HEK293 (cell line): ENCODE measurements around the gene RAD23B.

Experiments
- CTCF ChIA-PET: fragments of 350-600 bp; formaldehyde crosslinking; extraction: SDS; loops from one replicate; lab custom pipeline; 2021; ENCODE audit warnings: antibody characterized with exemption; lab: Yijun Ruan, JAX
- POLR2A ChIA-PET: fragments of 300-600 bp; formaldehyde crosslinking; extraction: SDS; loops from one replicate; lab custom pipeline; 2020; ENCODE audit warnings: antibody characterized with exemption, inconsistent platforms; lab: Yijun Ruan, JAX
- H3K27ac ChIP-seq: fragments of 200-500 bp; sonication (Bioruptor generic); 2 replicates; pipeline ENCODE4 v1.5.1; 2014; ENCODE audit warnings: low read depth, low read length, control low read depth, inconsistent platforms; ENCODE audit errors: extremely low read depth
- H3K36me3 ChIP-seq, 2 experiments: fragments of 200-500 bp in 1 of 2; sonication (Bioruptor generic) in 1 of 2; 1 replicate in 1 of 2; 2 replicates in 1 of 2; pipeline ENCODE4 v1.5.1; 2014 to 2017; ENCODE audit warnings: inconsistent platforms in 2 of 2, low read length in 2 of 2; ENCODE audit not compliant: control insufficient read depth in 2 of 2, insufficient read depth in 1 of 2
- H3K4me1 ChIP-seq: fragments of 200-500 bp; sonication (Bioruptor generic); 2 replicates; pipeline ENCODE4 v1.5.1; 2014; ENCODE audit warnings: mild to moderate bottlenecking, low read length, inconsistent platforms; ENCODE audit not compliant: control insufficient read depth, insufficient read depth
- H3K4me3 ChIP-seq: 2 replicates; pipeline ENCODE4 v1.5.1; 2011; ENCODE audit warnings: low read depth, mild to moderate bottlenecking, control low read depth, low read length, moderate library complexity
- H3K9me3 ChIP-seq: fragments of 200-500 bp; sonication (Bioruptor generic); 2 replicates; pipeline ENCODE4 v1.5.1; 2014; ENCODE audit warnings: low read depth, low read length, inconsistent platforms; ENCODE audit not compliant: control insufficient read depth, insufficient read depth
- GFI1B ChIP-seq: fragments of 450-650 bp; formaldehyde crosslinking; IDR thresholded peaks from 2 replicates; pipeline ENCODE4 v1.5.1; 2016; ENCODE audit warnings: missing biosample characterization, missing genetic modification characterization
- HOXC10 ChIP-seq: sonication (generic); formaldehyde crosslinking; IDR thresholded peaks from 2 replicates; pipeline ENCODE4 v1.8.1; 2023; ENCODE audit warnings: mild to moderate bottlenecking, missing genetic modification reagents
- IKZF3 ChIP-seq: fragments of 450-650 bp; IDR thresholded peaks from 2 replicates; pipeline ENCODE4 v1.5.0; 2018; ENCODE audit warnings: missing biosample characterization, mild to moderate bottlenecking, missing genetic modification characterization, moderate library complexity
- KLF16 ChIP-seq: fragments of 450-650 bp; formaldehyde crosslinking; IDR thresholded peaks from 2 replicates; pipeline ENCODE4 v1.5.1; 2017; ENCODE audit warnings: missing biosample characterization, missing genetic modification characterization
- REPIN1 ChIP-seq: fragments of 450-650 bp; formaldehyde crosslinking; IDR thresholded peaks from 2 replicates; pipeline ENCODE4 v1.5.1; 2017; ENCODE audit warnings: missing biosample characterization, missing genetic modification characterization, low read depth
- SETDB1 ChIP-seq: IDR thresholded peaks from one replicate; pipeline ENCODE4 v1.6.1; 2017; ENCODE audit warnings: mild to moderate bottlenecking, low read length, moderate library complexity, mixed read lengths; ENCODE audit not compliant: insufficient read length
- ZBTB7A ChIP-seq: fragments of 450-650 bp; formaldehyde crosslinking; IDR thresholded peaks from 2 replicates; pipeline ENCODE4 v1.5.1; 2016; ENCODE audit warnings: low read depth, missing biosample characterization, missing genetic modification characterization
- ZBTB8A ChIP-seq: fragments of 450-650 bp; formaldehyde crosslinking; IDR thresholded peaks from 2 replicates; pipeline ENCODE4 v1.5.1; 2016; ENCODE audit warnings: missing biosample characterization, missing genetic modification characterization
- ZFHX2 ChIP-seq: fragments of 450-650 bp; formaldehyde crosslinking; conservative IDR thresholded peaks from 2 replicates; pipeline ENCODE4 v1.5.1; 2016; ENCODE audit warnings: missing biosample characterization, missing genetic modification characterization
- ZFP41 ChIP-seq: fragments of 450-650 bp; formaldehyde crosslinking; IDR thresholded peaks from 2 replicates; pipeline ENCODE4 v1.5.1; 2016; ENCODE audit warnings: missing biosample characterization, missing genetic modification characterization, borderline replicate concordance
- ZNF138 ChIP-seq: fragments of 450-650 bp; formaldehyde crosslinking; IDR thresholded peaks from 2 replicates; pipeline ENCODE4 v1.5.1; 2016; ENCODE audit warnings: missing biosample characterization, missing genetic modification characterization, borderline replicate concordance
- ZNF184 ChIP-seq: fragments of 450-650 bp; IDR thresholded peaks from 2 replicates; pipeline ENCODE4 v1.5.1; 2018; ENCODE audit warnings: missing biosample characterization, mild to moderate bottlenecking, missing genetic modification characterization
- ZNF202 ChIP-seq: fragments of 450-650 bp; formaldehyde crosslinking; IDR thresholded peaks from 2 replicates; pipeline ENCODE4 v1.5.1; 2016; ENCODE audit warnings: missing biosample characterization, missing genetic modification characterization, borderline replicate concordance
- ZNF266 ChIP-seq: fragments of 450-650 bp; formaldehyde crosslinking; IDR thresholded peaks from 2 replicates; pipeline ENCODE4 v1.5.1; 2016; ENCODE audit warnings: missing biosample characterization, missing genetic modification characterization, low read depth
- ZNF404 ChIP-seq: fragments of 450-650 bp; formaldehyde crosslinking; IDR thresholded peaks from 2 replicates; pipeline ENCODE4 v1.5.1; 2017; ENCODE audit warnings: missing biosample characterization, missing genetic modification characterization
- ZNF416 ChIP-seq: fragments of 450-650 bp; formaldehyde crosslinking; IDR thresholded peaks from 2 replicates; pipeline ENCODE4 v1.5.1; 2016; ENCODE audit warnings: missing biosample characterization, missing genetic modification characterization
- ZNF473 ChIP-seq: fragments of 450-650 bp; formaldehyde crosslinking; IDR thresholded peaks from 2 replicates; pipeline ENCODE4 v1.5.1; 2017; ENCODE audit warnings: missing biosample characterization, missing genetic modification characterization
- ZNF529 ChIP-seq: fragments of 450-650 bp; formaldehyde crosslinking; IDR thresholded peaks from 2 replicates; pipeline ENCODE4 v1.5.1; 2017; ENCODE audit warnings: missing genetic modification characterization, missing biosample characterization; ENCODE audit not compliant: insufficient replicate concordance
- ZNF530 ChIP-seq: fragments of 450-650 bp; formaldehyde crosslinking; IDR thresholded peaks from 2 replicates; pipeline ENCODE4 v1.5.1; 2016; ENCODE audit warnings: low read depth, missing biosample characterization, missing genetic modification characterization
- ZNF571 ChIP-seq: fragments of 450-650 bp; formaldehyde crosslinking; IDR thresholded peaks from 2 replicates; pipeline ENCODE4 v1.5.0; 2017; ENCODE audit warnings: missing biosample characterization, missing genetic modification characterization
- ZNF624 ChIP-seq: fragments of 450-650 bp; formaldehyde crosslinking; IDR thresholded peaks from 2 replicates; pipeline ENCODE4 v1.5.1; 2017; ENCODE audit warnings: missing biosample characterization, missing genetic modification characterization
- ZNF660 ChIP-seq: fragments of 450-650 bp; IDR thresholded peaks from 2 replicates; pipeline ENCODE4 v1.5.1; 2018; ENCODE audit warnings: missing biosample characterization, mild to moderate bottlenecking, missing genetic modification characterization
- ZNF670 ChIP-seq: fragments of 450-650 bp; formaldehyde crosslinking; IDR thresholded peaks from 2 replicates; pipeline ENCODE4 v1.5.1; 2016; ENCODE audit warnings: missing biosample characterization, missing genetic modification characterization, low read depth
- ZNF76 ChIP-seq: fragments of 450-650 bp; formaldehyde crosslinking; IDR thresholded peaks from 2 replicates; pipeline ENCODE4; 2016; ENCODE audit warnings: low read depth, missing biosample characterization, missing genetic modification characterization, borderline replicate concordance
- ZNF837 ChIP-seq: fragments of 450-650 bp; formaldehyde crosslinking; IDR thresholded peaks from 2 replicates; pipeline ENCODE4 v1.5.1; 2016; ENCODE audit warnings: missing biosample characterization, missing genetic modification characterization
- ZXDB ChIP-seq: fragments of 450-650 bp; formaldehyde crosslinking; IDR thresholded peaks from 2 replicates; pipeline ENCODE4 v1.5.1; 2016; ENCODE audit warnings: missing biosample characterization, missing genetic modification characterization
- TF ChIP-seq, protein P1 (sequence below): fragments of 450-650 bp; formaldehyde crosslinking; IDR thresholded peaks from 2 replicates; pipeline ENCODE4 v1.5.1; 2017; ENCODE audit warnings: missing biosample characterization, missing genetic modification characterization
- TF ChIP-seq, protein P2 (sequence below): fragments of 450-650 bp; formaldehyde crosslinking; IDR thresholded peaks from 2 replicates; pipeline ENCODE4 v1.5.1; 2017; ENCODE audit warnings: missing biosample characterization, missing genetic modification characterization

The RAD23B gene

DNA sequence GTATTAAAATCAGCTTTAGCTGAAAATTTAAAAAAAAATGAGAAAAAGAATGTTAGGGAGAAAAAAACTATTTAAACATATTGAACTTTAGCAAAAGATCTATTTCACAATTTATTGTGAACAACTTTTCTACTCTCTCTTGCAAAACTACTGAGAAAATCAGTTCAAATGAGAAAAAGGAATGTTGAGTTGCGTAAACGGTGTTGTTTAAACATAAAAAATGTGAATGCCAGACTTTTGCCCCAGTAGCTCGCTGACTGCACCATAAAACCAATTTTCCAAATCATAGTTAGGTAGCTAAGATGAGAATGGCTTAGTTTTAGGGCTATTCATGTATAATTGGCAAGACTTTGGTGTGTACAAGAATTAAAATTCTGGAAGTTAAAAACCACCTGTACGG, 13.4 kb upstream of the RAD23B start:
- TF ChIP-seq HOXC10 (CRISPR knock-in tag), result no peak
- no peak for TF ChIP-seq ZNF184
- no peak for TF ChIP-seq ZNF530 (tag by site-specific recombination)
- no peak for TF ChIP-seq ZNF266 (tag by site-specific recombination)
- no peak for TF ChIP-seq ZXDB (tag by site-specific recombination)
- TF ChIP-seq ZNF837 (tag by site-specific recombination), result no peak
- TF ChIP-seq ZNF473 (tag by site-specific recombination), result no peak
- TF ChIP-seq ZNF660, result no peak
- no peak for TF ChIP-seq ZFHX2 (tag by site-specific recombination)
- ChIA-PET CTCF (interaction anchor here (1.6 kb wide), 1 partner anchor 13 kb away, joined by 14 read pairs; the partner anchor contains the start of gene RAD23B), POLR2A (no interaction called here)
- Histone ChIP-seq H3K27ac (no peak overlapping the region), H3K4me3 (no peak overlapping the region), H3K4me1 (no peaks in the 10 kb centered on the region), H3K9me3 (no peaks in the 10 kb centered on the region), H3K36me3 (no peaks in the 10 kb centered on the region)

DNA sequence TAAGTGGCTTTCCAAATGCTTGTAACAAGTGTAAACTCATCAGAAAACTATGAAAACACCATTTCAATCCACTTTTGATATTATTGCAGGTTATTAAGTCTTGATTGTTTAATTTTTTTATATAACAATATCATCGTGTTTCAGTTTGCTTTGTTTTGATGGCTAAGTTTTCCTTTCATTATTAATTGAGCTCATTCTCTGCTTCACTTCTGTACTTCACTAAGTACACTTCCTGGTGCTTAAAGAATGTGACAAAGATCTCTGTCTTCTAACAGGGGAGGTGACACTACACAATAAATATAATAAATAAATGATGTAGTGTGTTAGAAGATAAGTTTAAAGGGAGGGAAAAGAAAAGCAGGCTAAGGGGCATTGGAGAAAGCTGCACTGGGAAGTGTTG, 13.0 kb upstream of the RAD23B start:
- CTCF ChIA-PET, result interaction anchor here (0.7 to 1.6 kb wide), 2 partner anchors 12 to 152 kb away, joined by 3 to 14 read pairs; partner anchors contain the start of gene RAD23B

DNA sequence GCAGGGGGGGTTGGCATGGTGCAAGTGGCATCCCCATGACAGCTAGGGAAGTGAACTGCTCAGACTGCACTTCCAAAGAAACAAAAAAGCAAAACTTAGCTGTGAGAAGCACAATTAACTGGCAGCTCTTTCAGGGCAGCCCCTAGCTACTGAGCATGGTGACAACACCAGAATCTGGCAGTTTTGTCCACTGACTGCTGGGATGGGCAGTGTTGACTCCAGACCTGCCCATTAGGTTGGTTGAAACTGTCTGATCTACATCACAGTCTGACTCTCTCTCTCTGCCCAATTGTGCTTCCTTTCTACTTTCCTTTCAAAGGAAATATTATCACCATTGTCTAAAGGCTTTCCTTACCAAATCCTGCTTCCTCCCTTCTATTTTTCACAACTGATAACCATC, 12.5 kb upstream of the RAD23B start:
- Histone ChIP-seq H3K4me1 (no peaks in the 10 kb centered on the region), H3K9me3 (no peaks in the 10 kb centered on the region), H3K27ac (no peak overlapping the region), H3K36me3 (no peaks in the 10 kb centered on the region), H3K4me3 (no peak overlapping the region)
- POLR2A ChIA-PET, result no interaction called here
- CTCF ChIA-PET, result interaction anchor here (0.6 to 1.6 kb wide), 3 partner anchors 12 to 152 kb away, joined by 3 to 14 read pairs (median 4); partner anchors contain the start of gene RAD23B
- TF ChIP-seq, protein P1, sequence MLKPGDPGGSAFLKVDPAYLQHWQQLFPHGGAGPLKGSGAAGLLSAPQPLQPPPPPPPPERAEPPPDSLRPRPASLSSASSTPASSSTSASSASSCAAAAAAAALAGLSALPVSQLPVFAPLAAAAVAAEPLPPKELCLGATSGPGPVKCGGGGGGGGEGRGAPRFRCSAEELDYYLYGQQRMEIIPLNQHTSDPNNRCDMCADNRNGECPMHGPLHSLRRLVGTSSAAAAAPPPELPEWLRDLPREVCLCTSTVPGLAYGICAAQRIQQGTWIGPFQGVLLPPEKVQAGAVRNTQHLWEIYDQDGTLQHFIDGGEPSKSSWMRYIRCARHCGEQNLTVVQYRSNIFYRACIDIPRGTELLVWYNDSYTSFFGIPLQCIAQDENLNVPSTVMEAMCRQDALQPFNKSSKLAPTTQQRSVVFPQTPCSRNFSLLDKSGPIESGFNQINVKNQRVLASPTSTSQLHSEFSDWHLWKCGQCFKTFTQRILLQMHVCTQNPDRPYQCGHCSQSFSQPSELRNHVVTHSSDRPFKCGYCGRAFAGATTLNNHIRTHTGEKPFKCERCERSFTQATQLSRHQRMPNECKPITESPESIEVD, result no peak
- TF ChIP-seq, protein P2, sequence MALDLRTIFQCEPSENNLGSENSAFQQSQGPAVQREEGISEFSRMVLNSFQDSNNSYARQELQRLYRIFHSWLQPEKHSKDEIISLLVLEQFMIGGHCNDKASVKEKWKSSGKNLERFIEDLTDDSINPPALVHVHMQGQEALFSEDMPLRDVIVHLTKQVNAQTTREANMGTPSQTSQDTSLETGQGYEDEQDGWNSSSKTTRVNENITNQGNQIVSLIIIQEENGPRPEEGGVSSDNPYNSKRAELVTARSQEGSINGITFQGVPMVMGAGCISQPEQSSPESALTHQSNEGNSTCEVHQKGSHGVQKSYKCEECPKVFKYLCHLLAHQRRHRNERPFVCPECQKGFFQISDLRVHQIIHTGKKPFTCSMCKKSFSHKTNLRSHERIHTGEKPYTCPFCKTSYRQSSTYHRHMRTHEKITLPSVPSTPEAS (tag by site-specific recombination), result no peak
- TF ChIP-seq ZNF529 (tag by site-specific recombination) (no peak), ZNF416 (tag by site-specific recombination) (no peak), ZBTB8A (tag by site-specific recombination) (no peak), REPIN1 (tag by site-specific recombination) (no peak), ZBTB7A (tag by site-specific recombination) (no peak), ZNF624 (tag by site-specific recombination) (no peak), ZFP41 (no peak), ZNF138 (tag by site-specific recombination) (no peak), IKZF3 (tag by site-specific recombination) (no peak), SETDB1 (no peak), ZNF571 (no peak), ZNF202 (tag by site-specific recombination) (no peak), KLF16 (tag by site-specific recombination) (no peak)

More for the DNA sequence above, 13.0 kb upstream of the RAD23B start:
- no peak for TF ChIP-seq ZNF76 (tag by site-specific recombination)
- TF ChIP-seq GFI1B (tag by site-specific recombination), result no peak
- TF ChIP-seq ZFP41, result no peak
- no peak for TF ChIP-seq ZNF404 (tag by site-specific recombination)
- no peak for TF ChIP-seq ZNF473 (tag by site-specific recombination)
- TF ChIP-seq ZNF670 (tag by site-specific recombination), result no peak
- Histone ChIP-seq H3K4me1 (no peaks in the 10 kb centered on the region), H3K36me3 (no peaks in the 10 kb centered on the region), H3K4me3 (no peak overlapping the region), H3K9me3 (no peaks in the 10 kb centered on the region), H3K27ac (no peak overlapping the region)
- POLR2A ChIA-PET, result no interaction called here
